Stimulated activated CD4-positive, alpha-beta T cell treated with anti-CD3 and anti-CD28 coated beads, Interleukin-2, amount 100 ng/mL, for 48 hours (primary cell): ENCODE measurements around the gene MRPL21.
"Not testable (repeated sequence)": the region's sequence is repeated elsewhere in the genome, so short reads cannot be mapped to it uniquely, and the experiment has no call there.

Experiments
- DNase-seq, 2 donors: peaks; one replicate each; pipeline ENCODE4 v3.0.0-alpha.2; 2020

The MRPL21 gene

DNA sequence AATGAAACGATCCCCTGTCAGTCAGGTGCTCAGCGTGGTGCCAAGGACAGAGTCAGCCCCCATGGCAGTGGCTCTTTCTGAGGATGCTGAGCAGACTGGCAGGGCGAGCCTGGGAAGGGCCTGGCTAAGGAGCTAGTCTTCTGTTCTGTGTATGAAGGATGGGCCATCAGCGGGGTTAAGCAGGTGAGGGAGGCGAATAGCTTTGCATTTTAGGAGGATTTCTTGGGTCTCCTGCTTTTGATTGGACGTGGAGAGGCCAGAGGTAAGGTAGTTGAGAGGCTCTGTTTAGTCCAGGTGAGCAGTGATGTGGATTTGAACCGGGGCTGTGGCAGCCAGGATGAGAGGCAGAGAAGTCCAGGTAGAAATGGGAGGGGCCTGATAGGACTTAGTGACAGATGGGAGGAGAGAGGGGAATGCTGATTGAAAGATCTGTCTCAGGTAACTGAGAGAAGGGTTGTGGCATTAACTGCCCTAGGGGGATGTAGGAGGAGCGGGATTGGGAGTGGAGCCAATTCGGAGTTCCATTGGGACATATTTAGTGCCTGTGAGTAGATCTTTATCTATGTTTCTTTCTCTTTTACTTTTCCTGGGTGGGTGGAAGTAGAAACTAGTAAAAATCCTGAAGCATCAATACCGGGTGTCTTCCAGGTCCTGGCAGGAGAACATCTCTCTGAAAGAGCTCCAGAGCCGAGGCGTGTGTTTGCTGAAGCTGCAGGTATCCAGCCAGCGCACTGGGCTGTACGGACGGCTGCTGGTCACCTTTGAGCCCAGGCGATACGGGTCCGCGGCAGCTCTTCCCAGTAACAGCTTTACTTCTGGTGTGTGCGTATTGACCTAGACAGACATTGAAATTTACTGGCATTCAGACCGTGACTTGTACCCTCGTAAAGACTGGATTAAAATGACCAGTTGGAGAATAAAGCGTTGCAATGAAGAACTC is 2.1 kb upstream of the MRPL21 start:
- DNase-seq: no peak

DNA sequence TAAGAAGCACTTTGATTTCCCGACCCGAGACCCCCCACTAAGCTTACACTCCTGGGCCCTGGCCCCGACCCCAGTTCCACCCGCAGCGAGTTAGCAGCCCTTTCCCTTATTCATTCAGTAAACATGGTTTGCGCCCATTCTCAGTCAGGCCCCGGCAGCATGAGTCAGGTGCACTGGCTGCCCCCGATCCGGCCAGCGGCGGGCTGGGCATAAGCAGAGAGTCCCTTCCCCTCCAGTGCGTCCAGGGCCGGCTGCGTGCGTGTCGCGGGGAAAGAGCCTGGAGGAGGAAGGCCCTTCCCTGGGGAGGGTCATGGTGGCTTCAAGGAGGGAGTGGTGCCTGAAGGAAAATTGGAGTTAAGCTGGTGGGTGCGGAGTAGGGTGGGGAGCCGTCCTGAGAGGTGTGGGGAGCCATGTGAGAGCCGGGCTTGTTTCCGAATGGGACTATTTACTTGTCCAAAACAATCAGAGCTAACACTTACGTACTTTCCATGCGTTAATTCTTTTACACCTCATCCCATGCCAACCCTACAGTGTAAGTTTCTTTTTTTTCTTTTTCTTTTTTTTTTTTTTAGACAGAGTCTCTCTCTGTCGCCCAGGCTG is 716 bp upstream of the MRPL21 start:
- DNase-seq: peak; percentile 5 to 12

DNA sequence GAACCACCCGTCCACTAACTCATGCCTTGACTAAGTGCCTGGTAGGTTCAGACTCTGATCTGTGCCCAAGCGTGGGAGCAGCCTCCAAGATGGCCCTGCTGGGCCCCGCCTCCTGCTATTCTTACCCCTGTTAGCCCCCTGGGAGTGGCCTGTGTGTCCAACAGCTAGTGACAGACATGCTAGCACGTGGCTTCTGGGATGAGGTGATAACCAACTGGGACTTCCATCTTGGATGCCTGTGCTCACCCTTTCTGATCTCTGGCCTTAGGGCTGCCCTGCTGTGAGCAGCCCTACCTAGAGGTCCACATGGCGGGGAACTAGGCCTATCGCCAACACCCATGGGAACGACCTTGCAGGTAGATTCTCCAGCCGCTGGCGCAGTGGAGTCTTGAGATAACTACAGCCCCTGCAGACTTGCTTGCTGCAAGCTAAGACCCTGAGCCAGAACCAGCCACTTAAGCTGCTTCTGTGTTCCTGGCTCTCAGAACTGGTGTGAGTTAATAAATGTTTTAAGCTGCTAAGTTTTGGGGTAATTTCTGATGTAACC is 2.7 kb downstream of the MRPL21 start:
- DNase-seq: no peak

DNA sequence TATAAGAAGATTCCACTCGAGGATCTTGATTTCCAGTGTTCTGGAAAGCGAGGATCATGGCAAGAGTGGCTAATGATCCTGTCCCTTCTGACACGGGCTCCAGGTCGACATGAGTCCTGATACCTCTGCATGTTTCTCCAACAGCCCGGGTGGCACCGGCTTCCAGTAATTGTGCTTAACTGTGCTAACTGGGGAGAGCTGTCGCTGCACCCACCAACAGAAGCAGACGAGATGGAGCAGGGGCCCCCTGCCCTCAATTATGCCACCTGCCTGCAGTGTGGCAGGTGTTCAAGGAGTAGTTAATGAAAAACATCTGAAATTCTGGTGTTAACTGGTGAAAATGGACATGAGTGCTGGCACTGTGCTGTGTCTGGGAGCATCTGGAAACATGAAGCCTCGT is 6.2 kb downstream of the MRPL21 start:
- no peak for DNase-seq

DNA sequence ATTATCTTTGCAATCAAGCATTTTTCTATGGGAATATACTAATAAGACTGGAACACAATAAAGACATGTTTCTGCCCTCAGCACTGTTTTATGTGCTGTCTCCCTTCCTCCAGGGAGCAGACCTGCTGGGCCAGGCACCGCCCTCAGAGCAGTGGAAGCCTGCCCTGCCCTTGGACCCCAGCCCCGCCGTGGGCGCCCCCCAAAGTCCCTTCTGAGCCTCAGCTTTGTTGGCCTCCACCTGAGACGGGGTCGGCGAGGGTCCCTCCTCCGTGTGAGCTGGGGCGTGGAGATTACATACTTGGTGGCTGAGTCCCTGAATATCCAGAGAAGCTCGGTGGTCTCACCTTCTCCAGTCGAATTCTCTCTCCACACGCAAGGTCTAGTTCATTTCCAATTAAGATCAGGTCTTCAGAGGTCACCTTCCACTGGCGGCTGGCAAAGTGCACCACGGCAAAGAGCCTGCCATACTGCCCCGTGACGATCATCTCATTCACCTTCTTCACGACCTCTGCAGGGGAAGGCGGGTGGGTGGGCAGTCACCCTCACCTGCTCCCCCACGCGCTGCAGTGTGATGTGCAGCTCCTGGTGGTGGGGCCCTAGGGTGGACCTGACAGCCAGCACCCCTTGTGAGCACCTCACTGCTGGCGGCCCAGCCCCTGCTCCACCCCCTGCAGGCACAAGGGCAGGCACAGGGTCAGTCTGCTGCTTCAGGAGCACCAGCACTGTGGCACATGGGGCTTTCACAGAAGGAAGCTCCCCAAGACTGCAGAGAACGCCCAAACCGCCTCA is 7.3 kb downstream of the MRPL21 start:
- no peak for DNase-seq

DNA sequence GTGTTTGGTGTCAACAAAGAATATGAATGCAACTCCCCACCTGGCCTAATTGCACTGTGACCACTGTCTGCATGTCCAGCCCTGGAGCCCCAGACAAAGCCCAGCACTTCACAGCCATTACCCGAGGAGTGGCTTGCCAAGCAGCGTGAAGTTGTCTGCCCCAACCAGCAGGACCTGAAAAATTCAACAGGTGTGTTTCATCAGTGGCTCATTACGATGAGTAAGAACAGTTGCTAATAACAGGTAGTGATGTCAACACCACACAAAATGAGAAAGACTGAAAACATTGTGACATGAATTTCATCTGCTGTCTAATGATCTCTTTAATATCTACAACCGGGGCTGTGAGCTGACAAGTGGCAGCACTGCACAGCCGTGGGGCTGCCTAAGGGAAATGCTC is 10.3 kb downstream of the MRPL21 start:
- no peak for DNase-seq

GRCh38 chr11:68892576-68892975 is 11.1 kb downstream of the MRPL21 start:
- DNase-seq: no peak

DNA sequence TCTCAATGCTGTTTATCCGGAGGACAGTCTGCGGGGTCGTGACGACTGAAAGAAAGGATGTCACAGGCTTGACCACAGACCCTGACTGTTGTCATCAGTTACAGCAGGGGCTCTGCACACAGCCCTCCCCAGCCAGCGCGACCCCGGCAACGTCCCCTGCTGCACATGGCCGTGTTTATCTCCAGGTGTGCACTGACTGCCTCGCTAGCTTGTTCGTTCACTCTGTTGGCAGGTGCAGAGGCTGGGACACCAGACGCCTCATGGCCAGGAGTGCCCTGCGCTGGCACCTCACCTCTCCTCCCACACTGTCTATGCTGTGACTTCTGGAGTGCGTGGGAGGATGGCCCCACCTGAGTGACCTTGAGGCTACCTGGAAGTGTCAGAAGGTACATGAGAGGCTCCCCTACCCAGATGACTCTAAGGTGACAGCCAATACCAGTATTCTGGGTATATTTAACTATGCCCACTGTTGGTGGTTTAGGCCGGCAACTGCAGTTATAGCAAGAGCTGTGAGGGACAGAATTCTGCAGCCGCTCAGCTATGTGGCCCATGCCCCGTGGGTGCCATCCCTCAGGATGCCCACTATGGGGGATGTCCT is 12.2 kb downstream of the MRPL21 start:
- no peak for DNase-seq

DNA sequence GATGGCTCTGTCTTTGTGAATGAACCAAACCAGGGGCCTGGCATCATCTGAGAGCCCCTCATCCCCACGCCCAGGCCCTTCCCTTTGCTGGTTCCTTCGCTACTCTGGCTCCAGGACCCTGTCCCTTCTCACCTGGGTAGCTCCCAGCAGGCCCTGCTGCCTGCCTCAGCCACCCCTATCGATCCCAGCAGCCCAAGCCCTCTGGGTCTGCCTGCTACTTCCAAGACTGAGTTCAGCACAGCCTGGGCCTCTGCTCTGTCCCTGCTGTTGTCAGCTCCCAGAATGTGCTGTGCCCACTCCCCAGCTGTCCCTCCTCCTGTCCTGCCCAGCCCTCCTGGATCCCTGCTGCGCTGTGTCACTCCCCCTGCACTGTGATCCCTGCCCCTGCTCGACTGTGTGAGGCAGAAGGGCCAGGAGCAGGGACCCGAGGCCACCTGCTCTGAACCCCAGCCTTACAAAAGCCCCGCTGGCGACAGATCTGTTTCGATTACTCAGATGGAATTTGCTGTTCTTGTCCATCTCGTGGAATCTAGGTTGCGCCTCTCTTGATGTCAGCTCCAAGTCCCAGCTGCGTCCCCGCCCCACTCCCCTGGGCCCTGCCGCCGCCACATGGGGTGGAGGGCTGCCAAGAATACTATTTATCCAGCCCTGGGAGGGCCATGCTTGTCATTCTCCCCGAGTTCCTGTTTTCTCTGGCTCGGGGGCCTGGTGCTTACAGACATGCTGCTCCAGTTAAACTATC is 13.0 kb downstream of the MRPL21 start:
- DNase-seq: no peak

GRCh38 chr11:68889948-68890446 is 13.6 kb downstream of the MRPL21 start:
- DNase-seq: no peak

GRCh38 chr11:68884827-68885226 is 18.8 kb downstream of the MRPL21 start:
- not testable (repeated sequence) for DNase-seq

DNA sequence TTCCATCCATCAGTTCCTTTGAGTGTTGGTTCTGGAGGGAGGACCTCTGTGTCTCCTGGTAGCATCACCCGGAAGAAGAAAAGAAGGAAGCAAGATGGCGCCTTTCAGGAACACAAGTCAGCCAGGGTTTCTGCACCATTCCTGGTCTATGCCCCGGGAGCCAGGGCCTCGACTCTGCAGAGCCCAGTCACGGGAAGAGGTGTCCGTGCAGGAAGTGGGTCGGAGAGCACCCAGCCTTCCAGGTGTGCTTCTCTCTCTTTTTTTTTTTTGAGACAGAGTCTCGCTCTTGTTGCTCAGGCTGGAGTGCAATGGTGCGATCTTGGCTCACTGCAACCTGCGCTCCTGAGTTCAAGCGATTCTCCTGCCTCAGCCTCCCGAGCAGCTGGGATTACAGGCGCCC is 21.2 kb downstream of the MRPL21 start:
- no peak for DNase-seq

DNA sequence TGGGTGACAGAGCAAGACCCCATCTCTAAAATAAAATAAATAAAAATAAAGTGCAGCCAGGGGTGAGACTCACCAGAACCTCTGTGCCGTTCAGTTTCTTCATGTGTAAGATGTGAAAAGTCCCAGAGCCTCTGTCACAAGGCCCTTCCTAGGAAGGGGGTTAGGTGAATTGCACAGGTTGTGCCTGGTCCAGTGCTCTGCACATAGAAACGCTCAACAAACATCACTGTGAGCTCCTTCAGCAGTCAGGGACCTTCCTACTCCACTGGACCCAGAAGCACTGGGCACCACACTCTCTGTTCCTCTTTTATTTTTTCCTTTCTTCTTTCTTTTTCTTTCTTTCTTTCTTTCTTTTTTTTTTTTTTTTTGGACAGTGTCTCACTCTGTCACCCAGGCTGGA is 22.3 kb downstream of the MRPL21 start:
- no peak for DNase-seq

DNA sequence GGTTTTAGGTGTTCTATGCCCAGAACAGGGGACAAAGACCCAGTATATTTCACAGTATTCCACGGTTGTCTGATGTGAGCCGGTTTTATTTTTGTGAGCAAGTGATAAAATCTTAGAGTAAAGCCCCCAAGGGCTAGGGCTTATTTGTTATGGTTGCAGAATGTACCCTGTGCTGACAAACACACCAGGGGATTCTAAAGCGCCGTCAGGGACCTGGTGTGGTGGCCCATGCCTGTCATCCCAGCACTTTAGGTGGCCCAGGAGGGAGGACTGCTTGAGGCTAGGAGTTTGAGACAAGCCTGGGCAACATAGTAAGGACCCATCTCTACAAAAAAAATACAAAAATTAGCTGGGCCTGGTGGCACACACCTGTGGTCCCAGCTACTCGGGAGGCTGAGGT is 22.8 kb downstream of the MRPL21 start:
- DNase-seq: no peak

DNA sequence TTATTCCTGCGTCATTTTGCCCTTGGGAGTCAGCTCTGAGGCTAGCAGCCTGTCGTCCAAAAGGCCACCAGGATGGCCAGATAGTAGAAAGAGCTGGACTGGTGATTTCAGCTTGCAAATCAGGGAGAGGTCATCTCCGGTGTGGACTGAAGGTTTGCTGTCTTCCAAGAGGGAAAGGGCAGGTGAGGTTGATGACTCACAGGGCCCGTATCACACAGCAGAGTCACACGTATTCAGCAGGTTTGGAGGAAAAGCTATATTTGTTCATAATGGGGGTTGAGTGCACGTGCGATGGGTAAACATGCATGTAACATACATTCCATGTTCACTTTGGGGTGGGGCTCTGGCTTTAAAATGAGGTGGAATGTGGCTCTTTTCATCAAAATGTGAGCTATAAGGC is 25.6 kb downstream of the MRPL21 start:
- no peak for DNase-seq

- DNase-seq: no peak
Measured at GRCh38 chr11:68872216-68873003, 31.2 kb downstream of the MRPL21 start.

- no peak for DNase-seq
Measured at GRCh38 chr11:68870470-68870869, 33.2 kb downstream of the MRPL21 start.

GRCh38 chr11:68868221-68868835 is 35.3 kb downstream of the MRPL21 start:
- DNase-seq: no peak

DNA sequence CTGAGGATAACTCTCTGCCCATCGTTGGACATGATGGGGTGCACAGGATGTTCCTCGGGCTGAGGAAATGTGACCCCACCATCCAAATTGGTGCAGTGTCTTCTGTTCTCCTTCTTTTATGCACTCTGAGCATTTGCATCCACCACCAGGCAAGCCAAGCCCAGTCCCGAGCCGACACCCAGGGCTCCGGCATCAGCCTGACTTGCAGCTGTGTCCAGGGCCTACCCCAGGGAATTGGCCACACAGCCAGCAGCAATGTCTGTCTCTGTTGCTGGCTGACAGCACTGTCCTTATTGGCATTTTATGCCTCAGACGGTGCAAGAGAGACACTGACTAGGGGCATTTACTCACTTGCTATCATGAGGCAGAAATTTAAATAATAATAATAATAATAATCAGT is 36.6 kb downstream of the MRPL21 start:
- no peak for DNase-seq

DNA sequence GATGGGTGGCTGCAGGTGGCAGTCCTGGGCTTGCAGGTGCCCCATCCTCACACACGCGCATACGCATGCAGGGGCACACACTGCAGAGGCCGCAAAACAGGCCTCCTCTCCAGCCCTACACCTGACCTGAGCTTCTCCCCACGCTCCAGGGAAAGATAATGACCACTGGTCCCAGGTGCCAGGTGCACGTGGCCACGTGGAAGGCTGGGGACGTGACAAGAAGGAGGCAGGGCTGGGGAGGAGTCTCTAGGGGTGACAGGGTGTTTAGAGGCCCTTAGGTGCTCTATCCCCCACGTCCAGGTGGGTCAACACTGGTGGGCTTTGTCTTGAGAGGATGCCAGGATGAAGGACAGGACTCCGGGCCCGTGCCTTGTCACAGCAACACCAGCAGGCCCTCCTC is 38.4 kb downstream of the MRPL21 start:
- no peak for DNase-seq
